ENCODE data around the gene ZNF146. TPM values are rescaled to one million over a fixed set of nuclear protein-coding genes. Genes with fewer than 3 reads are reported as not detected.

ZNF146 gene
- total RNA-seq, 2 experiments from 2014 or later = 13.6 to 13.7 TPM

- peaks cover 17% of the 10 kb centered on the region for H3K36me3 Mint-ChIP-seq (ENCODE audit: low read depth)
- H3K27me3 ChIP-seq (ENCODE audit: control insufficient read depth in 1 of 2, insufficient read depth in 2 of 2, low read length in 2 of 2) = no peaks in the 10 kb centered on the region
- no peak overlapping the region for H3K27ac Mint-ChIP-seq
- H3K27ac ChIP-seq (ENCODE audit: low read depth in 1 of 2, low read length in 2 of 2) = no peak overlapping the region
- H3K4me1 ChIP-seq (ENCODE audit: insufficient read depth, low read length) = no peaks in the 10 kb centered on the region
- peaks cover 13% of the 10 kb centered on the region for H3K9me3 Mint-ChIP-seq
- H3K4me3 ChIP-seq (ENCODE audit: low read length) = no peak overlapping the region
- H3K27me3 Mint-ChIP-seq = no peaks in the 10 kb centered on the region
- ATAC-seq (ENCODE audit: poor library complexity) (no peak), DNase-seq (no peak)
- intact Hi-C loops (cut with DNase I, micrococcal nuclease) = no loop called here
- POLR2A ChIA-PET = no interaction called here
- no peaks in the 10 kb centered on the region for H3K4me1 Mint-ChIP-seq (ENCODE audit: low read depth)
- CTCF ChIA-PET = no interaction called here
- H3K36me3 ChIP-seq (ENCODE audit: insufficient read depth, low read length) = no peaks in the 10 kb centered on the region
- peaks cover 30 to 64% of the 10 kb centered on the region in 2 experiments for H3K9me3 ChIP-seq (ENCODE audit: control insufficient read depth in 1 of 2, insufficient read depth in 1 of 2, low read length in 2 of 2)
- no peak overlapping the region for H3K4me3 Mint-ChIP-seq
- TF ChIP-seq CTCF (IDR thresholded peaks at IDR 0.05) = no peak
Observed at GRCh38 chr19:36254848-36255247, 39.9 kb downstream of the ZNF146 start.

GRCh38 chr19:36255316-36255715 lies 40.4 kb downstream of the ZNF146 start:
- Mint-ChIP-seq H3K4me3 (no peak overlapping the region), H3K27me3 (no peaks in the 10 kb centered on the region), H3K9me3 (peaks cover 13% of the 10 kb centered on the region), H3K36me3 (ENCODE audit: low read depth) (peaks cover 17% of the 10 kb centered on the region), H3K27ac (no peak overlapping the region), H3K4me1 (ENCODE audit: low read depth) (no peaks in the 10 kb centered on the region)
- ATAC-seq (ENCODE audit: poor library complexity) (no peak), DNase-seq (no peak)
- H3K4me3 ChIP-seq (ENCODE audit: low read length) = no peak overlapping the region
- no peaks in the 10 kb centered on the region for H3K27me3 ChIP-seq (ENCODE audit: control insufficient read depth in 1 of 2, insufficient read depth in 2 of 2, low read length in 2 of 2)
- H3K4me1 ChIP-seq (ENCODE audit: insufficient read depth, low read length) = no peaks in the 10 kb centered on the region
- ChIA-PET POLR2A (no interaction called here), CTCF (no interaction called here)
- H3K36me3 ChIP-seq (ENCODE audit: insufficient read depth, low read length) = no peaks in the 10 kb centered on the region
- H3K9me3 ChIP-seq (ENCODE audit: control insufficient read depth in 1 of 2, insufficient read depth in 1 of 2, low read length in 2 of 2) = peaks cover 30 to 64% of the 10 kb centered on the region in 2 experiments
- intact Hi-C loops (cut with DNase I, micrococcal nuclease) = no loop called here
- H3K27ac ChIP-seq (ENCODE audit: low read depth in 1 of 2, low read length in 2 of 2) = no peak overlapping the region
- no peak for TF ChIP-seq CTCF (IDR thresholded peaks at IDR 0.05)

- no peaks in the 10 kb centered on the region for H3K4me1 Mint-ChIP-seq (ENCODE audit: low read depth)
- intact Hi-C loops (cut with DNase I, micrococcal nuclease) = no loop called here
- no peaks in the 10 kb centered on the region for H3K4me1 ChIP-seq (ENCODE audit: insufficient read depth, low read length)
- H3K36me3 Mint-ChIP-seq (ENCODE audit: low read depth) = peaks cover 17% of the 10 kb centered on the region
- H3K9me3 Mint-ChIP-seq = peaks cover 13% of the 10 kb centered on the region
- POLR2A ChIA-PET = no interaction called here
- H3K36me3 ChIP-seq (ENCODE audit: insufficient read depth, low read length) = no peaks in the 10 kb centered on the region
- peaks cover 30 to 61% of the 10 kb centered on the region in 2 experiments for H3K9me3 ChIP-seq (ENCODE audit: control insufficient read depth in 1 of 2, insufficient read depth in 1 of 2, low read length in 2 of 2)
- DNase-seq (no peak), ATAC-seq (ENCODE audit: poor library complexity) (no peak)
- CTCF ChIA-PET = no interaction called here
- TF ChIP-seq CTCF (IDR thresholded peaks at IDR 0.05) = no peak
- H3K27me3 Mint-ChIP-seq = no peaks in the 10 kb centered on the region
- no peak overlapping the region for H3K27ac Mint-ChIP-seq
- H3K4me3 Mint-ChIP-seq = no peak overlapping the region
- no peak overlapping the region for H3K4me3 ChIP-seq (ENCODE audit: low read length)
- H3K27ac ChIP-seq (ENCODE audit: low read depth in 1 of 2, low read length in 2 of 2) = no peak overlapping the region
- no peaks in the 10 kb centered on the region for H3K27me3 ChIP-seq (ENCODE audit: control insufficient read depth in 1 of 2, insufficient read depth in 2 of 2, low read length in 2 of 2)
Observed at GRCh38 chr19:36256064-36256463, 41.2 kb downstream of the ZNF146 start.
